H1 (cell line): ENCODE measurements around the gene KRT23. TPM values are rescaled to one million over a fixed set of nuclear protein-coding genes. Genes with fewer than 3 reads are reported as not detected.

Source experiments
- CTCF ChIA-PET: fragments of 300-600 bp; sonication (Branson Sonifier 250); formaldehyde crosslinking; loops from one replicate; lab custom pipeline; 2021; ENCODE audit not compliant: partially characterized antibody; lab: Charles Lee
- POLR2A ChIA-PET: fragments of 300-600 bp; sonication (Branson Sonifier 250); formaldehyde crosslinking; loops from one replicate; lab custom pipeline; 2021; ENCODE audit warnings: inconsistent platforms; ENCODE audit not compliant: partially characterized antibody; lab: Charles Lee
- DNase-seq, 2 experiments: peaks; one replicate each; pipeline versions ENCODE4 v3.0.0 to v3.0.0-alpha.2; 2010 to 2022; ENCODE audit warnings: low spot score in 2 of 2, low read depth in 1 of 2, mixed read lengths in 1 of 2
- FAIRE-seq: peaks from 2 replicates; lab custom pipeline; 2011; peaks lifted over from hg19 to GRCh38; lab: Jason Lieb, UNC
- H2AFZ ChIP-seq: 2 replicates; pipeline ENCODE4 v1.8.1; 2012; ENCODE audit warnings: low read length, inconsistent platforms
- H2AK5ac ChIP-seq: 2 replicates; pipeline ENCODE4 v1.6.1; 2013; ENCODE audit warnings: low read depth, low read length
- H2BK120ac ChIP-seq: replicated peaks from 2 replicates; pipeline ENCODE3; 2013; ENCODE audit warnings: low read depth, low read length, inconsistent platforms
- H2BK12ac ChIP-seq: 2 replicates; pipeline ENCODE4 v1.6.1; 2013; ENCODE audit warnings: low read depth, low read length
- H2BK15ac ChIP-seq: 2 replicates; pipeline ENCODE4 v1.6.1; 2013; ENCODE audit warnings: low read length
- H2BK20ac ChIP-seq: 2 replicates; pipeline ENCODE4 v1.6.1; 2013; ENCODE audit warnings: low read length
- H2BK5ac ChIP-seq: 2 replicates; pipeline ENCODE4 v1.6.1; 2013; ENCODE audit warnings: low read depth, low read length
- H3K14ac ChIP-seq: 2 replicates; pipeline ENCODE4 v1.6.1; 2013; ENCODE audit warnings: inconsistent platforms; ENCODE audit not compliant: insufficient read length
- H3K18ac ChIP-seq: 2 replicates; pipeline ENCODE4 v1.6.1; 2013; ENCODE audit warnings: low read length; ENCODE audit errors: extremely low read depth
- H3K23ac ChIP-seq: 2 replicates; pipeline ENCODE4 v1.6.1; 2013; ENCODE audit warnings: inconsistent platforms; ENCODE audit not compliant: insufficient read length
- H3K23me2 ChIP-seq: 2 replicates; pipeline ENCODE4 v1.6.1; 2013; ENCODE audit warnings: low read depth, low read length
- H3K27ac ChIP-seq: 2 replicates; pipeline ENCODE4 v1.6.1; 2011; ENCODE audit warnings: low read depth, low read length, inconsistent platforms
- H3K27me3 ChIP-seq, 4 experiments: replicated peaks in 1 of 4; 1 replicate in 1 of 4; 2 replicates in 3 of 4; pipeline versions ENCODE4 v1.6.1 to v1.8.1; 2011 to 2013; ENCODE audit warnings: low read length in 3 of 4, mild to moderate bottlenecking in 3 of 4, inconsistent platforms in 2 of 4, mixed read lengths in 2 of 4, moderate library complexity in 1 of 4; ENCODE audit not compliant: control insufficient read depth in 3 of 4, insufficient read depth in 3 of 4; ENCODE audit errors: extremely low read depth in 1 of 4
- H3K36me3 ChIP-seq, 4 experiments: 2 replicates each; pipeline versions ENCODE4 v1.6.1 to v1.8.1; 2011 to 2013; ENCODE audit warnings: mild to moderate bottlenecking in 4 of 4, low read length in 3 of 4, moderate library complexity in 2 of 4, control low read depth in 1 of 4, inconsistent platforms in 1 of 4; ENCODE audit not compliant: insufficient read depth in 4 of 4, control insufficient read depth in 2 of 4
- H3K4ac ChIP-seq: replicated peaks from 2 replicates; pipeline ENCODE3; 2013; ENCODE audit warnings: low read length, low read depth, mixed read lengths, inconsistent platforms; ENCODE audit not compliant: insufficient read length
- H3K4me1 ChIP-seq, 4 experiments: replicated peaks in 1 of 4; 1 replicate in 1 of 4; 2 replicates in 3 of 4; pipeline versions ENCODE4 v1.6.1 to v1.8.1; 2011 to 2013; ENCODE audit warnings: low read length in 3 of 4, inconsistent platforms in 2 of 4, mixed read lengths in 1 of 4; ENCODE audit not compliant: insufficient read depth in 4 of 4, control insufficient read depth in 3 of 4
- H3K4me2 ChIP-seq, 2 experiments: 2 replicates each; pipeline versions ENCODE4 v1.6.1 to v1.8.1; 2011 to 2013; ENCODE audit warnings: low read depth in 2 of 2, low read length in 2 of 2, control low read depth in 1 of 2, inconsistent platforms in 1 of 2, mild to moderate bottlenecking in 1 of 2; ENCODE audit not compliant: insufficient read depth in 1 of 2
- H3K4me3 ChIP-seq, 4 experiments: fragments of 200-600, 300-600 bp in 1 of 4; sonication (generic), shearing (Covaris generic), sonication (Bioruptor Twin) in 1 of 4; 2 replicates each; pipeline versions ENCODE4 v1.5.1 to v1.8.1; 2011 to 2016; ENCODE audit warnings: low read length in 4 of 4, low read depth in 3 of 4, control low read depth in 2 of 4, inconsistent platforms in 2 of 4, mild to moderate bottlenecking in 2 of 4, mixed read lengths in 1 of 4, moderate library complexity in 1 of 4; ENCODE audit not compliant: insufficient read depth in 2 of 4; ENCODE audit errors: extremely low read depth in 1 of 4
- H3K56ac ChIP-seq: replicated peaks from 2 replicates; pipeline ENCODE3; 2013; ENCODE audit warnings: low read depth, mild to moderate bottlenecking, mixed read lengths, low read length, inconsistent platforms; ENCODE audit not compliant: insufficient read length
- H3K79me1 ChIP-seq: 2 replicates; pipeline ENCODE4 v1.6.1; 2013; ENCODE audit warnings: low read depth, low read length, control low read depth
- H3K79me2 ChIP-seq, 2 experiments: 2 replicates each; pipeline versions ENCODE4 v1.6.1 to v1.8.1; 2012 to 2013; ENCODE audit warnings: low read length in 2 of 2, mild to moderate bottlenecking in 2 of 2, inconsistent platforms in 1 of 2; ENCODE audit not compliant: insufficient read depth in 2 of 2, control insufficient read depth in 1 of 2
- H3K9ac ChIP-seq, 4 experiments: replicated peaks in 1 of 4; 1 replicate in 1 of 4; 2 replicates in 3 of 4; pipeline versions ENCODE4 v1.6.1 to v1.8.1; 2011 to 2013; ENCODE audit warnings: low read depth in 3 of 4, low read length in 3 of 4, control low read depth in 2 of 4, mild to moderate bottlenecking in 2 of 4, moderate library complexity in 2 of 4, inconsistent platforms in 1 of 4; ENCODE audit errors: extremely low read depth in 1 of 4
- H3K9me3 ChIP-seq, 2 experiments: 2 replicates each; pipeline versions ENCODE4 v1.6.1 to v1.8.1; 2012 to 2013; ENCODE audit warnings: mild to moderate bottlenecking in 2 of 2, moderate library complexity in 2 of 2, control low read depth in 1 of 2, inconsistent platforms in 1 of 2, low read depth in 1 of 2, low read length in 1 of 2, mixed read lengths in 1 of 2; ENCODE audit not compliant: insufficient read depth in 2 of 2
- H4K20me1 ChIP-seq, 2 experiments: replicated peaks in 1 of 2; 2 replicates each; pipeline versions ENCODE3 to v1.8.1; 2011 to 2013; ENCODE audit warnings: inconsistent platforms in 2 of 2, low read length in 2 of 2, mild to moderate bottlenecking in 1 of 2; ENCODE audit not compliant: insufficient read depth in 2 of 2, control insufficient read depth in 1 of 2
- H4K5ac ChIP-seq: 2 replicates; pipeline ENCODE4 v1.6.1; 2013; ENCODE audit warnings: low read length, low read depth, mixed read lengths, inconsistent platforms; ENCODE audit not compliant: insufficient read length
- H4K8ac ChIP-seq: 2 replicates; pipeline ENCODE4 v1.8.0; 2013; ENCODE audit warnings: mild to moderate bottlenecking, moderate library complexity, low read length, inconsistent platforms; ENCODE audit not compliant: insufficient read depth; ENCODE audit errors: extremely low read depth
- H4K91ac ChIP-seq: replicated peaks from 2 replicates; pipeline ENCODE3; 2013; ENCODE audit warnings: low read length, mixed read lengths, inconsistent platforms; ENCODE audit not compliant: insufficient read length
- BCL11A ChIP-seq, 2 experiments: IDR thresholded peaks; one replicate each; pipeline ENCODE4 v1.6.1; 2011; ENCODE audit warnings: low read depth in 2 of 2, low read length in 2 of 2, mild to moderate bottlenecking in 2 of 2
- CEBPB ChIP-seq: IDR thresholded peaks from 2 replicates; pipeline ENCODE4 v1.6.1; 2012; ENCODE audit warnings: low read depth, low read length
- CTBP2 ChIP-seq: IDR thresholded peaks from 2 replicates; pipeline ENCODE4 v1.7.0; 2011; ENCODE audit warnings: borderline replicate concordance, mild to moderate bottlenecking, moderate library complexity, mixed read lengths, low read length; ENCODE audit not compliant: insufficient read depth, insufficient read length
- E2F6 ChIP-seq: IDR thresholded peaks from 2 replicates; pipeline ENCODE4 v1.6.1; 2012; ENCODE audit warnings: inconsistent platforms
- EP300 ChIP-seq, 2 experiments: IDR thresholded peaks; 1 replicate in 1 of 2; 2 replicates in 1 of 2; pipeline ENCODE4 v1.6.1; 2011 to 2012; ENCODE audit warnings: low read depth in 2 of 2, low read length in 2 of 2, mild to moderate bottlenecking in 2 of 2, borderline replicate concordance in 1 of 2, inconsistent platforms in 1 of 2, moderate library complexity in 1 of 2
- HDAC2 ChIP-seq, 2 experiments: fragments of 300-600 bp in 1 of 2; sonication (generic) in 1 of 2; IDR thresholded peaks; 2 replicates each; pipeline ENCODE4 v1.6.1; 2011 to 2012; ENCODE audit warnings: low read depth in 2 of 2, low read length in 2 of 2, mild to moderate bottlenecking in 2 of 2, moderate library complexity in 2 of 2, borderline replicate concordance in 1 of 2, inconsistent platforms in 1 of 2
- JUND ChIP-seq: IDR thresholded peaks from 2 replicates; pipeline ENCODE4 v1.6.1; 2011; ENCODE audit warnings: mild to moderate bottlenecking, improper control_type of control experiment, low read length
- KDM1A ChIP-seq: fragments of 200-600, 300-600 bp; sonication (generic); IDR thresholded peaks from 2 replicates; pipeline ENCODE4 v1.7.1; 2016; ENCODE audit warnings: mild to moderate bottlenecking, low read length, borderline replicate concordance
- USF2 ChIP-seq: IDR thresholded peaks from 2 replicates; pipeline ENCODE4 v1.6.1; 2011; ENCODE audit warnings: low read length, improper control_type of control experiment
- ZNF274 ChIP-seq: IDR thresholded peaks from 2 replicates; pipeline ENCODE4 v1.7.0; 2012; ENCODE audit warnings: low read length, borderline replicate concordance; ENCODE audit errors: extremely low read depth
- WGBS, 2 experiments: shearing (Covaris generic) in 1 of 2; methylation state at CpG; one replicate each; pipeline versions ENCODE4 v1.1.6 to v1.1.7; 2013 to 2015; ENCODE audit warnings: low lambda C conversion rate in 2 of 2, mixed read lengths in 2 of 2, inconsistent platforms in 1 of 2, low coverage in 1 of 2, missing lambda C conversion rate in 1 of 2; ENCODE audit not compliant: insufficient replicate concordance in 2 of 2, insufficient coverage in 1 of 2, insufficient read length in 1 of 2; ENCODE audit errors: extremely low coverage in 1 of 2, missing lambda C conversion rate in 1 of 2; 5-methylcytosine and 5-hydroxymethylcytosine counted together
- polyA plus RNA-seq, 7 experiments: library from polyadenylated mRNA; depleted of rRNA in 3 of 7; stranded (reverse) in 5 of 7; unstranded in 2 of 7; fragments of >200 nt in 5 of 7; fragments of 200-250 nt in 2 of 7; gene quantifications; 1 replicate in 5 of 7; 2 replicates in 1 of 7; 4 replicates in 1 of 7; pipeline versions ENCODE4 v1.2.1 to v1.2.3, GENCODE V29; 2011 to 2013; ENCODE audit warnings: missing spikeins in 2 of 7, mixed read lengths in 2 of 7
- total RNA-seq: library from RNA; stranded (reverse); fragmentation: NEBNext Ultra II Directional; extraction: Animal tissue kit (Norgen Biotek cat#: 25700); gene quantifications from 2 replicates; pipeline ENCODE4 v1.2.1, GENCODE V29; 2021

Gene KRT23
- total and polyA plus RNA-seq, 2 of the 8 experiments (the other 6 are each of a cell fraction or from before 2014, with no cell fraction given): not detected

DNA sequence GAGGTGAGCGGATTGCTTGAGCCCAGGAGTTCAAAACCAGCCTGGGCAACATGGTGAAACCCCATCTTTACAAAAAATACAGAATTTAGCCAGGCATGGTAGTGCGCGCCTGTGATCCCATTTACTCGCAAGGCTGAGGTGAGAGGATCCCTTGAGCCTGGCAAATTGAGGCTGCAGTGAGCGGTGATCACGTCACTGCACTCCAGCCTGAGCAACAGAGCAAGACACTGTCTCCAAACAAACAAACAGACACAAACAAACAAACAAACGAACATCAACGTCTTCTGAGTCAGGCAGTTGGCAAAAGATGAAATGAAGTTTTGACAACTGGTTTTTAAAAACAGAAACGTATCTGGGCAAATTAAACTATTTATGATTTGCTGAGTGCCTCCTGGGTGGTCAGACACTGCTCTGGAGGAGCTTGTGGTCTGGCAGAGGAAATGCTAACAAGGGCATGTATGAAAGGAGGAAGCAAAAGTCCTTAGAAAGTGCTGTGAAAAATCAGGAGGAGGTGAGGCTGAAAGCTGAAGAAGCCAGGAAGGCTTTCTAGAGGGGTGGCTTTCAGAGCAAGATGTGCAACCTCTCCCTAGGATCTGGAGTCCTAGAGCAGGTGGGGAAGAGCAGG, 42.2 kb downstream of the KRT23 start:
- POLR2A ChIA-PET: no interaction called here
- FAIRE-seq: no peak
- CTCF ChIA-PET: interaction anchor here (0.9 kb wide), 1 partner anchor 434 kb away, joined by 3 read pairs; no protein-coding TSS in a partner anchor
- TF ChIP-seq CEBPB (no peak), KDM1A (no peak), JUND (no peak), E2F6 (no peak), EP300 (IDR thresholded peaks at IDR 0.05; ENCODE audit: borderline replicate concordance in 1 of 2, low read depth in 2 of 2, low read length in 2 of 2) (no peak), USF2 (no peak), BCL11A (IDR thresholded peaks at IDR 0.05; ENCODE audit: low read depth in 2 of 2, low read length in 2 of 2) (no peak), CTBP2 (no peak), ZNF274 (no peak), HDAC2 (IDR thresholded peaks at IDR 0.05; ENCODE audit: borderline replicate concordance in 1 of 2, low read depth in 2 of 2, low read length in 2 of 2) (no peak)

More for the DNA sequence above, 42.2 kb downstream of the KRT23 start:
- Histone ChIP-seq H3K4me3 (no peak overlapping the region), H2BK12ac (no peak overlapping the region), H3K27me3 (no peaks in the 10 kb centered on the region), H4K91ac (no peak overlapping the region), H2BK15ac (no peak overlapping the region), H3K14ac (no peak overlapping the region), H3K23me2 (no peaks in the 10 kb centered on the region; the same call in 1 of the 2 replicates), H3K18ac (no peak overlapping the region), H2AK5ac (no peak overlapping the region), H4K5ac (no peak overlapping the region), H3K4me2 (no peak overlapping the region), H3K4me1 (no peaks in the 10 kb centered on the region), H3K9ac (no peak overlapping the region), H3K36me3 (no peaks in the 10 kb centered on the region), H2AFZ (peak overlapping the region; percentile 91), H3K27ac (no peak overlapping the region), H3K9me3 (no peaks in the 10 kb centered on the region), H2BK20ac (no peak overlapping the region), H3K79me2 (no peaks in the 10 kb centered on the region), H2BK120ac (no peak overlapping the region), H4K20me1 (no peaks in the 10 kb centered on the region), H2BK5ac (no peak overlapping the region), H4K8ac (no peak overlapping the region), H3K23ac (no peak overlapping the region), H3K79me1 (no peaks in the 10 kb centered on the region), H3K56ac (no peak overlapping the region), H3K4ac (no peak overlapping the region)
- no peak for DNase-seq
- 92% methylated on average over 9 of the region's 9 CpGs; no CpG with 5 or more reads in 1 of the 2 experiments for WGBS, 2 experiments
